Chondrocyte (in vitro differentiated cells): ENCODE data around the gene RPLP2. TPM values are rescaled to one million over a fixed set of nuclear protein-coding genes. Genes with fewer than 3 reads are reported as not detected.

Experiments used
- DNase-seq: peaks from one replicate; pipeline ENCODE4 v3.0.0; 2021; ENCODE audit warnings: mixed read lengths, low spot score
- H3K27ac Mint-ChIP-seq: one replicate; pipeline ENCODE4 v1.8.0; 2021; ENCODE audit warnings: mild to moderate bottlenecking, moderate library complexity, mixed read lengths; ENCODE audit not compliant: unreplicated experiment
- H3K27me3 Mint-ChIP-seq: 2 replicates; pipeline ENCODE4 v1.8.0; 2021; ENCODE audit warnings: low read depth, mixed read lengths
- H3K36me3 Mint-ChIP-seq: 2 replicates; pipeline ENCODE4 v1.8.0; 2021; ENCODE audit warnings: low read depth, mixed read lengths
- H3K4me1 Mint-ChIP-seq: 2 replicates; pipeline ENCODE4 v1.8.0; 2021; ENCODE audit warnings: low read depth, mild to moderate bottlenecking, mixed read lengths
- H3K4me3 Mint-ChIP-seq: one replicate; pipeline ENCODE4 v1.8.0; 2021; ENCODE audit warnings: mild to moderate bottlenecking, moderate library complexity, mixed read lengths; ENCODE audit not compliant: unreplicated experiment
- H3K9me3 Mint-ChIP-seq: 2 replicates; pipeline ENCODE4 v1.8.0; 2021; ENCODE audit warnings: low read depth, mixed read lengths
- CTCF ChIP-seq: fragments of 200-600 bp; sonication (generic); IDR thresholded peaks from 2 replicates; pipeline ENCODE4 v1.5.0; 2021; ENCODE audit warnings: antibody characterized with exemption, mild to moderate bottlenecking, moderate library complexity
- total RNA-seq: library from RNA; stranded (reverse); gene quantifications from 3 replicates; pipeline ENCODE4 v1.2.1, GENCODE V29; 2021

Gene RPLP2
- total RNA-seq, 1 donor from 2014 or later: 1,171 TPM

- no peak overlapping the region for H3K27ac Mint-ChIP-seq
- no peaks in the 10 kb centered on the region for H3K9me3 Mint-ChIP-seq
- no peaks in the 10 kb centered on the region for H3K36me3 Mint-ChIP-seq
- H3K4me3 Mint-ChIP-seq: no peak overlapping the region
- peaks cover 5% of the 10 kb centered on the region for H3K4me1 Mint-ChIP-seq
- TF ChIP-seq CTCF: no peak
- no peaks in the 10 kb centered on the region for H3K27me3 Mint-ChIP-seq
- DNase-seq: no peak
These were observed 46.0 kb downstream of the RPLP2 start for GRCh38 chr11:855796-856195.

GRCh38 chr11:856397-856796, 46.6 kb downstream of the RPLP2 start:
- TF ChIP-seq CTCF: no peak
- Mint-ChIP-seq H3K4me1 (peaks cover 5% of the 10 kb centered on the region), H3K4me3 (no peak overlapping the region), H3K9me3 (no peaks in the 10 kb centered on the region), H3K27me3 (no peaks in the 10 kb centered on the region), H3K36me3 (no peaks in the 10 kb centered on the region), H3K27ac (no peak overlapping the region)
- DNase-seq: no peak

GRCh38 chr11:858053-858761, 48.4 kb downstream of the RPLP2 start:
- no peak for DNase-seq
- no peaks in the 10 kb centered on the region for H3K36me3 Mint-ChIP-seq
- no peak overlapping the region for H3K27ac Mint-ChIP-seq
- TF ChIP-seq CTCF: no peak
- peaks cover 5% of the 10 kb centered on the region for H3K4me1 Mint-ChIP-seq
- no peaks in the 10 kb centered on the region for H3K27me3 Mint-ChIP-seq
- no peaks in the 10 kb centered on the region for H3K9me3 Mint-ChIP-seq
- H3K4me3 Mint-ChIP-seq: no peak overlapping the region

- Mint-ChIP-seq H3K27me3 (no peaks in the 10 kb centered on the region), H3K4me1 (peaks cover 5% of the 10 kb centered on the region), H3K27ac (no peak overlapping the region), H3K9me3 (no peaks in the 10 kb centered on the region), H3K36me3 (no peaks in the 10 kb centered on the region), H3K4me3 (no peak overlapping the region)
- TF ChIP-seq CTCF: no peak
- DNase-seq: no peak
These were observed 49.1 kb downstream of the RPLP2 start for GRCh38 chr11:858762-859339.

GRCh38 chr11:859394-860131, 49.8 kb downstream of the RPLP2 start:
- no peak for TF ChIP-seq CTCF

More at GRCh38 chr11:859394-860131, 49.8 kb downstream of the RPLP2 start:
- Mint-ChIP-seq H3K9me3 (no peaks in the 10 kb centered on the region), H3K27ac (no peak overlapping the region), H3K4me3 (no peak overlapping the region), H3K36me3 (no peaks in the 10 kb centered on the region), H3K4me1 (peaks cover 5% of the 10 kb centered on the region), H3K27me3 (no peaks in the 10 kb centered on the region)
- DNase-seq: no peak
